HEK293T (cell line): Measurements from ENCODE around the gene CELF6.

Source experiments
- FOXK2 ChIP-seq: fragments of 450-650 bp; IDR thresholded peaks from 2 replicates; pipeline ENCODE4 v1.6.1; 2016; ENCODE audit warnings: mild to moderate bottlenecking
- L3MBTL2 ChIP-seq: fragments of 450-650 bp; conservative IDR thresholded peaks from 2 replicates; pipeline ENCODE4 v1.6.1; 2016; ENCODE audit warnings: mild to moderate bottlenecking
- NFRKB ChIP-seq: fragments of 450-650 bp; IDR thresholded peaks from 2 replicates; pipeline ENCODE4 v1.6.1; 2016; ENCODE audit warnings: mild to moderate bottlenecking, moderate library complexity
- SP1 ChIP-seq: fragments of 450-650 bp; IDR thresholded peaks from 2 replicates; pipeline ENCODE4 v1.6.1; 2017
- SUZ12 ChIP-seq: fragments of 450-650 bp; IDR thresholded peaks from 2 replicates; pipeline ENCODE4 v1.6.1; 2016; ENCODE audit warnings: mild to moderate bottlenecking

DNA sequence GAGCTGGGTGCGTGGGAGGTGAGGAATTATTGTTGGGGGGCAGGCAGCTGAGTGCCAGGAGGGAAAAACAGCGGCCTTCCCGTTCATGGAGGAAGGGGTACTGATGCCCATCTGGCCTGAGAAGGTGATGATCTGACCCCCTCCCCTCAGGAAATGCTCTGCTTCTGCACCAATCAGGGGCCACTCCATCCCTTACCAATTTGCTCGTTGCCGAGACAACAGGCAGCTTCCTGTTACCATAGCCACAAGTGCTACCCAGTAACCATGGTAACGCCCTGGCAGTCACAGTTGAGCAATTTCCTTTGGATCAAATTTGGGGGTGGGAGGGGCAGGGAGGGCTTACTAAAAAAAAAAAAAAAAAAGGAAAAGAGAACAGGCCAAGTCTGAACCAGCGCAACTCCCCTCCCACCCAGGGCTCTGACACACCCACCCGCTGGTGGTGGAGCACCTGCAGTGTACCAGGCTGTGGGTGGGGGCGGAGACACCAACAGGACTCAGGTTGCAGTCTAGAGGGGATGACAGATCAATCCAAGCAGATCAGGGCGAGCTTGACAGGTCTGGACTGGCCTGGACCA, 13.7 kb downstream of the CELF6 start:
- TF ChIP-seq FOXK2 (no peak), NFRKB (no peak), SP1 (no peak), L3MBTL2 (no peak), SUZ12 (no peak)
